Stimulated activated CD4-positive, alpha-beta T cell treated with anti-CD3 and anti-CD28 coated beads, TNF-alpha, amount 100 ng/mL, for 48 hours (primary cell): ENCODE results near the gene ERMAP.
A peak's percentile ranks its signal among the peaks of the same experiment; 100 is the strongest.
"Not testable (repeated sequence)": the region's sequence is repeated elsewhere in the genome, so short reads cannot be mapped to it uniquely, and the experiment has no call there.

Source experiments
- DNase-seq, 3 donors: peaks; one replicate each; pipeline ENCODE4 v3.0.0-alpha.2; 2020; ENCODE audit warnings: low read depth in 3 of 3

ERMAP gene

DNA sequence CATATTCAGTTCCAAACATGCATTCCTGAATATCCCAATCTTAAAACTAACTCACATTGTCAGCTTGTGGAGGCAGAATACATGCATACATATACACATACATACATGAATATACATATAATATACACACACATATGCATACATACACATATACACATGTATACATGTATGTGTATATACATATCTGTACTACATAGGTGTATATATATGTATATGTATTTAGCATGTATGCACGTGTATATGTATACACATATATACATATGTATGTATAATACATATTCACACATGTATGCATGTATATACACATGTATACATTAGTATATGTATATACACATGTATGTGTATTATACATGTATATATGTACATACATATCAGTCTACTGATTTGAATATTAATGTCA is 28.3 kb downstream of the ERMAP start:
- DNase-seq: no peak

- no peak for DNase-seq
Measured at GRCh38 chr1:42845866-42846256, 28.9 kb downstream of the ERMAP start.

DNA sequence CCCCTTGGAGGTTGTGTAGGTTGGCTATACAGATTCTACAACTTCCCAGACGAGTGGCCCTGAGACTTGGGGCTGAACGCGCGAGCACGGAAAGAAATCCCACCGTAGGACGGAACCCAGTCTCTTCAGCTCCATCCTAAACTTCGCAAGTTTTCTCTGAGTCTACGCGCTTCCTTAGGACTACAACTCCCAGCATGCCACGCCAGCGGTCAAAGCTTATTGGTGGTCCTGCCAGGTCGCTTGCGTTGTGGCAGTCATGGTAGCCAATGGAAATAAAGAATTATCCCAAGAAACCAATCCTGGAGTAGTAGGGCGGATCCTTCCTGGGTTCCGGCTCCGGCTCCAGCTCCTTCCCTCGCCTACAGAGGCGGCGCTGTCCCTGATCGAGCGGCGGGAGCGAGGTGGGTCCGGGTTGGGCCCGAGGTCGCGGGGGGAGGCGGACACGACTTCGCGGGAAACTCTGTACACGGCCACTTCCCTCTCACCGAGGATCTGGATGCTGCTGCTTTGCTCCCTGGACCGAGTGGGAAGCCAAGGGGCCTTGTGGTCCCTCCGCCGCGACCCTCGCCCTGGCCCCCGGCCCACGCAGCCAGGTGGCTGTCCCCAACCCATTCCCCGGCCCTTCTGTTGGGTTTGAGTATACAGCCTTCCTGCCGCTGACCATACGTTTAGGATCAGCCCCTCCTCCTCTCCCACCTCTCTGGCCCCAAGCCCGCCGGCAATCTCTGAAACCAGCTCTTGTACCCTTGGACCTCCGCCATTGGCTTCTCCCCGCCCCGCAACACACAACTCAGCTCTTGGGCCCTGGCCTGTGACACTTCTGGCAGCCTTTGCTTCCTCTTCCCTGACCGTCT is 29.6 kb downstream of the ERMAP start, which contains the start of gene ZNF691:
TSS of gene ZNF691 (plus strand) at position 357 of the 854 bp plus-strand sequence. CDS start 3,046 bp downstream, outside the sequence.
- DNase-seq: peak; percentile 70 to 86 (median 84)

- no peak for DNase-seq
Measured at GRCh38 chr1:42847111-42847595, 30.2 kb downstream of the ERMAP start.

- DNase-seq: no peak
Measured at GRCh38 chr1:42847721-42848460, 31.0 kb downstream of the ERMAP start.

DNA sequence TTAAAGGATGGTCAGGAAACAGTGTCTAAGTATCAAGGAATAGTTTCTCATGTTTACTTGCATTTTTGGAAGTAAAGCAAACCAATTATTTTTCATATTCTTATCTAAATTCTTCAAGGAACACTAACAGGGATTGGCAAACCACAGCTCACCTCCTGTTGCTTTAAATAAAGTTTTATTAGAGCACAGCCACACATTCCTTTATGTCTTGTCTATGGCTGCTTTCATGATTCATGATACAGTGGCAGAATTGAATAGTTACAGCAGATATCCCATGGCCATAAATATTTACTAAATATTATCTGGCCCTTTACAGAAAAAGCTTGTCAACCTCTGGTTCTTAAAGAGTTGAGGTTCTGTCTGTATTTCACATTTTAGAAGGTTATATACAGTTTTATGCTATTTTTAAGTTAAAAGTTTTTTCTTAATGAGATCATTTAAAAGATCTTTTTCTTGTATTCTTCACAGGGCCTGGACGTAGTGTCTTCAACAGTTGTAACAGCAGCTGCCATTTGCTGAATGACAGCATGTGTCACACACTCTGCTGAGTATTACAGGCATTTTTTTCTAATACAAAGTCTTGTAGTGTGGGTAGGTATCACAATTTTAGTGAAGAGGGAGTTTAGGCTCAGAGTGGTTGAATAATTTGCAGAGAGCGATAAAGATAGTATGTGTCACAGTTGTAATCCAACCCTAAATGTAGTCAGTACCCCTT is 32.1 kb downstream of the ERMAP start:
- DNase-seq: no peak

DNA sequence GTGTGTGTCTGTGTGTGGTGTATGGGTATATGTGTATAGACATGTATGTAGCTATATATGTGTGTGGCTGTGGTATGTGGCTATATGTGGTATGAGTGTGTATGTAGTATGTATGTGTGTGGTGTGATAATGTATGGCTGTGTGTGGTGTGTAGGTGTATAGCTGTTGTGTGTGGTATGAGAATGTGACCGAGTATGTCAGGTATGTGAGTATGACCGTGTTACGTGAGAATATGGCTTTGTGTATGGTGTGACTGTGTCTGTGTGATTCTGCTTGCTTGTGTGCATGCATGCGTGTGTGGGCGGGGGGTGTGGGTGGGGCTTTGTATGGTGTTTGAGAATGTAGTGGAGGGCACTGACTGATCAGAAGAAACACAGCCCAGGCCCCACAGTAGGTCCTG is 33.0 kb downstream of the ERMAP start:
- DNase-seq: no peak

- no peak for DNase-seq
Measured at GRCh38 chr1:42851420-42851819, 34.5 kb downstream of the ERMAP start.

DNA sequence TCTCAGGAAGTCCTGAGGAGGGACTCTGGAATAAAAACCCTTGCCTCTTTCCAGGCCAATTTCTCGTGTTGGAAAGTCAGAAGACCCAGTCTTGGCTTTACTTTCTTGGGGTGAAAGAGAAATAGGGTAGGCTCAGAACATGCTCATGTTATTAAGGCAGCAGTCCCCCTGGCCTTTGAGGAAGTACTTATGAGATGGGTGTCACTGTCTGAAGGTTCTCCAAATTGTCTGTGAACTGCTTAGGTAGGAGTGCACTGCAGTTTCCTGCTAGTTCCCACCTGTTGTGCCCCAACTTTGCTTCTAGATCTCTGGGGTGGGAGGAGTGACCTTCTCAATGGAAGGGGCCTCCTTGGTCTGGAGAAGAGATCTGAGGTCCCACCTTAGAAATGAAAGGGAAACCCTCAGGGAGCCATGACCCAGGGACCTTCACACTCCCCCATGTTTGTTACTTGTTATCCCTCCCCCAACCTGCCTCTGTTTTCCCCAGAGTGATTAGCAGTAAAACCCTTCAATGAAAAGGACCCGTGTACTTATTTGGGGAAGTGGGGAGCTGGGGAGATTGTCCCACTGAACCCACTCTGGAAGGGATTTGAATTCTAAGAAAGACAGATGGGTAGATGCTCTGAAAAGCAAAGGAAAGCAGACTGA is 35.2 kb downstream of the ERMAP start:
- no peak for DNase-seq

GRCh38 chr1:42852608-42852980 is 35.7 kb downstream of the ERMAP start:
- DNase-seq: no peak

GRCh38 chr1:42853116-42853884 is 36.4 kb downstream of the ERMAP start:
- DNase-seq: no peak

DNA sequence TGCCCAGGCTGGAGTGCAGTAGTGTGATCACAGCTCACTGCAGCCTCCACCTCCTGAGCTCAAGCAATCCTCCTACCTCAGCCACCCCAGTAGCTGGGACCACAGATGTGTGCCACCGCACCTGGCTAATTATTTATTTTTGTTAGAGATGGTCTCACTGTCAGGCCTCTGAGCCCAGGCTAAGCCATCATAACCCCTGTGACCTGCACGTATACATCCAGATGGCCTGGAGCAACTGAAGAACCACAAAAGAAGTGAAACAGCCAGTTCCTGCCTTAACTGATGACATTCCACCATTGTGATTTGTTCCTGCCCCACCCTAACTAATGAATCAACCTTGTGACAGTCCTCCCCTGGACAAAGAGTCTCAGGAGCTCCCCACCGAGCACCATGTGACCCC is 39.6 kb downstream of the ERMAP start:
- not testable (repeated sequence) for DNase-seq

DNA sequence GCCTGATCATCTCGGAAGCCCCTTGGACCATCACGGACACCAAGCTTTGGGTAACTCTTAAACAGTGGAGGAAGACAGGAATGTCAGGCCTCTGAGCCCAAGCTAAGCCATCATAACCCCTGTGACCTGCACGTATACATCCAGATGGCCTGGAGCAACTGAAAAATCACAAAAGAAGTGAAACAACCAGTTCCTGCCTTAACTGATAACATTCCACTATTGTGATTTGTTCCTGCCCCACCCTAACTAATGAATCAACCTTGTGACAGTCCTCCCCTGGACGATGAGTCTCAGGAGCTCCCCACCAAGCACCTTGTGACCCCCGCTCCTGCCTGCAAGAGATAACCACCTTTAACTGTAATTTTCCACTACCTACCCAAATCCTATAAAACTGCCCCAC is 42.4 kb downstream of the ERMAP start:
- not testable (repeated sequence) for DNase-seq

DNA sequence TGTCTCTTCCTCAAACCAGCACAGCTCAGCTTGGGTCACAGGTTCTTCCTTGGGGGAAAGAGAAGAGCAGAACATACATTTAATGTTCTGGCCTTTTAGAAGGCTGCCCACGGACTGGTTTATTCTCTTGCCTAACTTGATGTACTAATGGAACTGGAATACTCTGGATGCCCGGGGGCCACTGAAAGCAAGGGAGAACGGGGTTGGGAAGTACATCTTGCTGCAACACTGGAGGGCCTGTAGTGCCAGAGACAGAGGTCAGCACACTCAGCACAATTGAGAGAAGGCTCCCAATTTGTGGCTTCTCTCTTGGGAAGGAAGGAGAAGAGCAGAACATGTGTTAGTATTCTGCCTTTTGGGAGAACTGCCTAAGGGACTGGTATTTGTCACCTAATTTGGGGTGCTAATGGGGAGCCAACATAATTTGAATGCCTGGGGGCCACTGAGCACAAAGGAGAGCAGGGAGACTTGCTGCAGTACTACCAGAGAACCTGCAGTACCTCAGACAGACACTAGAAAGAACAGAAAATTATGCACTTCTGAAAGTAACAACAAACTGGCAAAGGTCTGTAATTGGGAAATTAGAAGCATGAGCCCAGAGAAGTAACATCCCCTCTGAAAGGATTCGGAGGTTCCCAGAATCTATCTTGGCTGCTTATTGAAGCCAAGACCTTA is 43.6 kb downstream of the ERMAP start:
- DNase-seq: no peak

DNA sequence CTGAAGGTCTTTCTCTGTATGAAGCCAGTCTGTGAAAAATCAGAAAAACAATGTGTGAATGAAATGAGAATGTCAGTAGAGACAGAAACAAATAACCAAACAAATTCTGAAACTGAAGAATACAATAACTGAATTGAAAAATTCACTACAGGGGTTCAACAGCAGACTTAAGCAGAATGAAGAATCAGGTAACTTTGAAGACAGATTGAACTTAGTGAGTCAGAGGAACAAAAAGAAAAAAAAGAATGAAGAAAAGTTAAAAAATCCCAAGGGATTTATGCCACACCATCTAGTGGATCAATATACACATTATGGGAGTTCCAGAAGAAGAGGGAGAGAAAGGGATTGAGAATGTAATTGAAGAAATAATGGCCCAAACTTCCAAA is 44.1 kb downstream of the ERMAP start:
- no peak for DNase-seq

DNA sequence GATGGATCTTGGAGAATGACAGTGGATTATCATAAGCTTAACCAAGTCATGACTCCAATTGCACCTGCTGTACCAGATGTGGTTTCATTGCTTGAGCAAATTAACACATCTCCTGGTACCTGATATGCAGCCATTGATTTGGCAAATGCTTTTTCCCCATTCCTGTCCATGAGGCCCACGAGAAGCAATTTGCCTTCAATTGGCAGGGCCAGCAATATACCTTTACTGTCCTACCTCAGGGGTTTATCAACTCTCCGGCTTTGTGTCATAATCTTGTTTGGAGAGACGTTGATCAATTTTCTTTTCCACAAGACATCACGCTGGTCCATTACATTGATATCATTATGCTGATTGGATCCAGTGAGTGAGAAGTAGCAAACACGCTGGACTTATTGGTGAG is 49.6 kb downstream of the ERMAP start:
- no peak for DNase-seq

DNA sequence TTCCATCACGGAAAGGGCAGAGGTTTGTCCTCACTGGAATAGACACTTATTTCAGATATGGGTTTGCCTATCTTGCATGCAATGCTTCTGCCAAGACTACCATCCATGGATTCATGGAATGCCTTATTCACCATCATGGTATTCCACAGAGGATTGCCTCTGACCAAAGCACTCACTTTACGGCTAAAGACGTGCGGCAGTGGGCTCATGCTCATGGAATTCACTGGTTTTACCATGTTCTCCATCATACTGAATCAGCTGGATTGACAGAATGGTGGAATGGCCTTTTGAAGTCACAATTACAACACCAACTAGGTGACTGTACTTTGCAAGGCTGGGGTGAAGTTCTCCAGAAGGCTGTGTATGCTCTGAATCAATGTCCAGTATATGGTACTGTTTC is 51.5 kb downstream of the ERMAP start:
- DNase-seq: not testable (repeated sequence)

GRCh38 chr1:42869254-42869653 is 52.3 kb downstream of the ERMAP start:
- DNase-seq: not testable (repeated sequence)

DNA sequence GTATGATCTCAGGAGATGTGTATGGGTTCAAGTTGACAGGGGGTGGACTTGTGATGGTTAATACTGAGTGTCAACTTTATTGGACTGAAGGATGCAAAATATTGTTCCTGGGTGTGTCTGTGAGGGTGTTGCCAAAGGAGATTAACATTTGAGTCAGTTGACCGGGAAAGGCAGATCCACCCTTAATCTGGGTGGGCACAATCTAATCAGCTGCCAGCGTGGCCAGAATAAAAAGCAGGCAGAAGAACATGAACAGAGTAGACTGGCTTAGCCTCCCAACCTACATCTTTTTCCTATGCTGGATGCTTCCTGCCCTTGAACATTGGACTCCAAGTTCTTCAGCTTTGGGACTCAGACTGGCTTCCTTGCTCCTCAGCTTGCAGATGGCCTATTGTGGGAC is 52.8 kb downstream of the ERMAP start:
- DNase-seq: not testable (repeated sequence)

GRCh38 chr1:42873108-42873507 is 56.2 kb downstream of the ERMAP start:
- DNase-seq: not testable (repeated sequence)
